Mammary epithelial cell (primary cell): ENCODE data around the gene GCG.

ENCODE experiments used
- CTCF ChIP-seq, 2 donors: IDR thresholded peaks in 1 of 2; conservative IDR thresholded peaks in 1 of 2; 2 replicates each; pipeline ENCODE4 v1.5.1; 2011 to 2012; ENCODE audit warnings: inconsistent platforms in 2 of 2, low read length in 2 of 2, mild to moderate bottlenecking in 2 of 2, control low read depth in 1 of 2, low read depth in 1 of 2; ENCODE audit not compliant: insufficient read depth in 1 of 2; ENCODE audit errors: extremely low read depth in 1 of 2
- EZH2 ChIP-seq: IDR thresholded peaks from 2 replicates; pipeline ENCODE4 v1.6.1; 2012; ENCODE audit warnings: low read length, inconsistent platforms, borderline replicate concordance

GRCh38 chr2:162156149-162156548, 4.1 kb upstream of the GCG start:
- TF ChIP-seq CTCF (conservative IDR thresholded peaks at IDR 0.05 in 1 of 2, IDR thresholded peaks at IDR 0.05 in 1 of 2; ENCODE audit: extremely low read depth in 1 of 2, insufficient read depth in 1 of 2, low read depth in 1 of 2, low read length in 2 of 2) (no peak), EZH2 (no peak)
